GM23338 (cell line): ENCODE results near the gene CSGALNACT2. TPM values are rescaled to one million over a fixed set of nuclear protein-coding genes. Genes with fewer than 3 reads are reported as not detected.

Experiments used
- ATAC-seq: fragments of 200-7000 bp; cut with Tn5 transposase; 3 replicates; pipeline ENCODE4 v1.9.1; 2020
- DNase-seq: peaks from one replicate; pipeline ENCODE4 v3.0.0-alpha.2; 2015; ENCODE audit warnings: low spot score
- H2AFZ ChIP-seq: fragments of 200-600 bp; sonication (generic); 2 replicates; pipeline ENCODE4 v1.8.0; 2016; ENCODE audit warnings: antibody characterized with exemption, mild to moderate bottlenecking, moderate library complexity
- H3F3A ChIP-seq: fragments of 200-600 bp; sonication (generic); replicated peaks from 2 replicates; pipeline ENCODE4 v1.8.0; 2017; ENCODE audit warnings: antibody characterized with exemption, mixed run types, low read depth
- H3K27ac ChIP-seq: fragments of 200-600 bp; sonication (generic); 2 replicates; pipeline ENCODE4 v1.6.1; 2016; ENCODE audit warnings: low read depth
- H3K27me3 ChIP-seq: fragments of 200-600 bp; sonication (generic); 2 replicates; pipeline ENCODE4 v1.8.0; 2016; ENCODE audit warnings: mild to moderate bottlenecking, mixed run types, moderate library complexity; ENCODE audit not compliant: insufficient read depth
- H3K36me3 ChIP-seq: fragments of 200-600 bp; sonication (generic); 2 replicates; pipeline ENCODE4 v1.8.0; 2016; ENCODE audit warnings: mild to moderate bottlenecking; ENCODE audit not compliant: insufficient read depth
- H3K4me1 ChIP-seq: fragments of 200-600 bp; sonication (generic); 2 replicates; pipeline ENCODE4 v1.8.0; 2016; ENCODE audit warnings: mild to moderate bottlenecking, moderate library complexity; ENCODE audit not compliant: insufficient read depth
- H3K4me2 ChIP-seq: fragments of 200-600 bp; sonication (generic); 2 replicates; pipeline ENCODE4 v1.7.1; 2017; ENCODE audit warnings: mixed run types
- H3K4me3 ChIP-seq: fragments of 200-600 bp; sonication (generic); 2 replicates; pipeline ENCODE4 v1.6.1; 2016; ENCODE audit warnings: mixed run types
- H3K79me2 ChIP-seq: fragments of 200-600 bp; sonication (generic); replicated peaks from 2 replicates; pipeline ENCODE4 v1.8.0; 2017; ENCODE audit warnings: mild to moderate bottlenecking; ENCODE audit not compliant: insufficient read depth
- H3K9me2 ChIP-seq: fragments of 200-600 bp; sonication (generic); 2 replicates; pipeline ENCODE4 v1.8.0; 2017; ENCODE audit not compliant: insufficient read depth
- H4K20me1 ChIP-seq: fragments of 200-600 bp; sonication (generic); replicated peaks from 2 replicates; pipeline ENCODE4 v1.8.0; 2017; ENCODE audit warnings: mild to moderate bottlenecking; ENCODE audit not compliant: insufficient read depth
- H3K27ac Mint-ChIP-seq: 2 replicates; pipeline ENCODE4 v1.8.0; 2020; ENCODE audit warnings: inconsistent platforms, mild to moderate bottlenecking, moderate library complexity, mixed read lengths
- H3K27me3 Mint-ChIP-seq: 3 replicates; pipeline ENCODE4 v1.8.0; 2022; ENCODE audit warnings: low read depth, mild to moderate bottlenecking, moderate library complexity, mixed read lengths, inconsistent platforms; ENCODE audit not compliant: insufficient read depth, poor library complexity
- H3K36me3 Mint-ChIP-seq: 3 replicates; pipeline ENCODE4 v1.8.0; 2021; ENCODE audit warnings: low read depth, mild to moderate bottlenecking, inconsistent platforms, moderate library complexity, mixed read lengths
- H3K4me1 Mint-ChIP-seq: 3 replicates; pipeline ENCODE4 v1.8.0; 2020; ENCODE audit warnings: mild to moderate bottlenecking, inconsistent platforms, mixed read lengths
- H3K4me3 Mint-ChIP-seq: 3 replicates; pipeline ENCODE4 v1.8.0; 2021; ENCODE audit warnings: moderate library complexity, mild to moderate bottlenecking, inconsistent platforms, mixed read lengths
- H3K9me3 Mint-ChIP-seq: 3 replicates; pipeline ENCODE4 v1.8.0; 2020; ENCODE audit warnings: moderate library complexity, mild to moderate bottlenecking, inconsistent platforms, mixed read lengths
- EZH2phosphoT487 ChIP-seq: fragments of 200-600 bp; sonication (generic); IDR thresholded peaks from one replicate; pipeline ENCODE4 v1.8.1; 2018; ENCODE audit warnings: antibody characterized with exemption; ENCODE audit not compliant: unreplicated experiment
- NANOG ChIP-seq: IDR thresholded peaks from 2 replicates; pipeline ENCODE4 v1.6.1; 2016; ENCODE audit warnings: antibody characterized with exemption, borderline replicate concordance
- POLR2AphosphoS5 ChIP-seq: IDR thresholded peaks from 2 replicates; pipeline ENCODE4 v1.6.1; 2016; ENCODE audit warnings: antibody characterized with exemption, low read depth
- STAT1 ChIP-seq: IDR thresholded peaks from one replicate; pipeline ENCODE4 v1.6.1; 2016; ENCODE audit warnings: antibody characterized with exemption; ENCODE audit not compliant: unreplicated experiment
- ZNF114 ChIP-seq: fragments of 250-450 bp; sonication (Bioruptor Pico); IDR thresholded peaks from 2 replicates; pipeline ENCODE4 v1.5.0; 2020; ENCODE audit warnings: mild to moderate bottlenecking, moderate library complexity
- ZNF331 ChIP-seq: fragments of 250-450 bp; sonication (Bioruptor Pico); IDR thresholded peaks from 2 replicates; pipeline ENCODE4 v1.5.0; 2020; ENCODE audit warnings: low read depth, mild to moderate bottlenecking, moderate library complexity
- polyA plus RNA-seq: library from polyadenylated mRNA; unstranded; fragments of >200 nt; fragmentation: Nextera tagmentation; extraction: Ambion mirVana; gene quantifications from 2 replicates; pipeline ENCODE4 v1.2.1, GENCODE V29; 2016
- total RNA-seq: library from RNA; depleted of rRNA; stranded (reverse); fragments of >200 nt; shearing (Covaris generic); gene quantifications from 2 replicates; pipeline ENCODE4 v1.2.3, GENCODE V29; 2014
- TF ChIP-seq, protein P1 (sequence below): fragments of 250-450 bp; sonication (Bioruptor Pico); IDR thresholded peaks from 2 replicates; pipeline ENCODE4 v1.5.0; 2020; ENCODE audit warnings: mild to moderate bottlenecking, moderate library complexity
- TF ChIP-seq, protein P2 (sequence below): IDR thresholded peaks from 2 replicates; pipeline ENCODE4 v1.6.1; 2016; ENCODE audit warnings: antibody characterized with exemption

The CSGALNACT2 gene
- total and polyA plus RNA-seq, 2 experiments from 2014 or later, result 3.0 to 4.6 TPM

DNA sequence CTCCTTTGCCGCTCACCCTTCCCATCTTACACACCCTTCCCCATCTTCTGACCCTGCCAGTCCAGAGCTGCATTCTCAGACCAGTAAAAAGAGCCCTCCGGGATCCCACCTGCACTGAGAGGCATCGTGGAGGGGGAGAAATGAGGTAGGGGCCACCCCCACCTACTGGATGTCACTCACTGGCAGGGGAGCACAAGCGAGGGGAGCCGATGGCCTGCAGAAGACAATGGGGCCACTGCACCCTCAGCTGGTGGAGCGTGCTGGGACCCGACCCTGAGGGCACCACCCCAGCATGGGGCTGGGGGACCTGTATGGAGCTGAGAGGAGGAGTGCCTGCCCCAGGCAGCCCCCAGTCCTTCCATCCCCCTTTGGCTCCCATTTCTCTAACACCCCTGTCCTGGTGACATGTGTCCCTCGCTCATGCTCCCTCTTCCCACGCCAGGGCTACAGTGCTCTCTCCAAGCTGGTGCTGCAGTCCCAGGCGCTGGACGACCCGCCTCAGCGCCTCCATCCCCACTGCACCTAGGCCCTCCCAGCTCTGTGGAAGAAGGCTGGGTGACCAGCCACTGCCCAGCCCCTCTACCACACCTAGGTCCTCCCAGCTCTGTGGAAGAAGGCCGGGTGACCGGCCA lies 78.8 kb downstream of the CSGALNACT2 start (continued):
- TF ChIP-seq, protein P1, sequence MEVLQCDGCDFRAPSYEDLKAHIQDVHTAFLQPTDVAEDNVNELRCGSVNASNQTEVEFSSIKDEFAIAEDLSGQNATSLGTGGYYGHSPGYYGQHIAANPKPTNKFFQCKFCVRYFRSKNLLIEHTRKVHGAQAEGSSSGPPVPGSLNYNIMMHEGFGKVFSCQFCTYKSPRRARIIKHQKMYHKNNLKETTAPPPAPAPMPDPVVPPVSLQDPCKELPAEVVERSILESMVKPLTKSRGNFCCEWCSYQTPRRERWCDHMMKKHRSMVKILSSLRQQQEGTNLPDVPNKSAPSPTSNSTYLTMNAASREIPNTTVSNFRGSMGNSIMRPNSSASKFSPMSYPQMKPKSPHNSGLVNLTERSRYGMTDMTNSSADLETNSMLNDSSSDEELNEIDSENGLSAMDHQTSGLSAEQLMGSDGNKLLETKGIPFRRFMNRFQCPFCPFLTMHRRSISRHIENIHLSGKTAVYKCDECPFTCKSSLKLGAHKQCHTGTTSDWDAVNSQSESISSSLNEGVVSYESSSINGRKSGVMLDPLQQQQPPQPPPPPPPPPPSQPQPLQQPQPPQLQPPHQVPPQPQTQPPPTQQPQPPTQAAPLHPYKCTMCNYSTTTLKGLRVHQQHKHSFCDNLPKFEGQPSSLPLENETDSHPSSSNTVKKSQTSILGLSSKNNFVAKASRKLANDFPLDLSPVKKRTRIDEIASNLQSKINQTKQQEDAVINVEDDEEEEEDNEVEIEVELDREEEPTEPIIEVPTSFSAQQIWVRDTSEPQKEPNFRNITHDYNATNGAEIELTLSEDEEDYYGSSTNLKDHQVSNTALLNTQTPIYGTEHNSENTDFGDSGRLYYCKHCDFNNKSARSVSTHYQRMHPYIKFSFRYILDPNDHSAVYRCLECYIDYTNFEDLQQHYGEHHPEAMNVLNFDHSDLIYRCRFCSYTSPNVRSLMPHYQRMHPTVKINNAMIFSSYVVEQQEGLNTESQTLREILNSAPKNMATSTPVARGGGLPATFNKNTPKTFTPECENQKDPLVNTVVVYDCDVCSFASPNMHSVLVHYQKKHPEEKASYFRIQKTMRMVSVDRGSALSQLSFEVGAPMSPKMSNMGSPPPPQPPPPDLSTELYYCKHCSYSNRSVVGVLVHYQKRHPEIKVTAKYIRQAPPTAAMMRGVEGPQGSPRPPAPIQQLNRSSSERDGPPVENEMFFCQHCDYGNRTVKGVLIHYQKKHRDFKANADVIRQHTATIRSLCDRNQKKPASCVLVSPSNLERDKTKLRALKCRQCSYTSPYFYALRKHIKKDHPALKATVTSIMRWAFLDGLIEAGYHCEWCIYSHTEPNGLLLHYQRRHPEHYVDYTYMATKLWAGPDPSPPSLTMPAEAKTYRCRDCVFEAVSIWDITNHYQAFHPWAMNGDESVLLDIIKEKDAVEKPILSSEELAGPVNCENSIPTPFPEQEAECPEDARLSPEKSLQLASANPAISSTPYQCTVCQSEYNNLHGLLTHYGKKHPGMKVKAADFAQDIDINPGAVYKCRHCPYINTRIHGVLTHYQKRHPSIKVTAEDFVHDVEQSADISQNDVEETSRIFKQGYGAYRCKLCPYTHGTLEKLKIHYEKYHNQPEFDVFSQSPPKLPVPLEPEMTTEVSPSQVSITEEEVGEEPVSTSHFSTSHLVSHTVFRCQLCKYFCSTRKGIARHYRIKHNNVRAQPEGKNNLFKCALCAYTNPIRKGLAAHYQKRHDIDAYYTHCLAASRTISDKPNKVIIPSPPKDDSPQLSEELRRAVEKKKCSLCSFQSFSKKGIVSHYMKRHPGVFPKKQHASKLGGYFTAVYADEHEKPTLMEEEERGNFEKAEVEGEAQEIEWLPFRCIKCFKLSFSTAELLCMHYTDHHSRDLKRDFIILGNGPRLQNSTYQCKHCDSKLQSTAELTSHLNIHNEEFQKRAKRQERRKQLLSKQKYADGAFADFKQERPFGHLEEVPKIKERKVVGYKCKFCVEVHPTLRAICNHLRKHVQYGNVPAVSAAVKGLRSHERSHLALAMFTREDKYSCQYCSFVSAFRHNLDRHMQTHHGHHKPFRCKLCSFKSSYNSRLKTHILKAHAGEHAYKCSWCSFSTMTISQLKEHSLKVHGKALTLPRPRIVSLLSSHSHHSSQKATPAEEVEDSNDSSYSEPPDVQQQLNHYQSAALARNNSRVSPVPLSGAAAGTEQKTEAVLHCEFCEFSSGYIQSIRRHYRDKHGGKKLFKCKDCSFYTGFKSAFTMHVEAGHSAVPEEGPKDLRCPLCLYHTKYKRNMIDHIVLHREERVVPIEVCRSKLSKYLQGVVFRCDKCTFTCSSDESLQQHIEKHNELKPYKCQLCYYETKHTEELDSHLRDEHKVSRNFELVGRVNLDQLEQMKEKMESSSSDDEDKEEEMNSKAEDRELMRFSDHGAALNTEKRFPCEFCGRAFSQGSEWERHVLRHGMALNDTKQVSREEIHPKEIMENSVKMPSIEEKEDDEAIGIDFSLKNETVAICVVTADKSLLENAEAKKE, result no peak

DNA sequence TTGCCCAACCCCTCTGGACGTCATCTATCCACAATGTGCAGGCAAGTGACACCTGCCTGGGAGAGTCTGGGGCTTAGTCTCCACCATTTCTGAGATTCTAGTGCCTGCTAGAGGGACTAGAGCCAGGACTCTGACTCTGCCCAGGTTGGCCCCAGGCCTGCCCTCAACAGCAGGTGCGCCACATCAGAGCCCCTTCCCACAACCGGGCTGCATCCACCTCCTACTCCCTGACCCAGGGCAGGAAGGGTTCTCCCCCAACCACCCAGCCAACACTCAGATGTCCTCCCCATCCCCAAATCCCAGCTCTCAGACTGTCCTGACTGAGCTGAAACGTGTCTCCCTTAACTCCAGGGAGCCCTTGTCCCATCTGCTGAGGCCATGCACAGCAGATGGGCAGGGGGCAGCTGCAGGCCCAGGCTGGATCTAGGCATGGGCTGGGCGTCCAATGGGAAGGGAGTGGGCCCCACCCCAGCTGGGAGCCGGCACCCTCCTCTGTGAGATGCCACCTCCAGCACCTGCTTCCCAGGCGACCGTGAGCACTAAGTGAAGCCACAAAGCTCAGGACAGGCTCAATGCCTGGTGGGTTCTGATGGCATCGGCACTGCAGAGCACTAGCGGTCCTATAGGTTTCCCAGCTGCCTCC lies 79.4 kb downstream of the CSGALNACT2 start:
- no peak overlapping the region for H3K4me2 ChIP-seq
- Mint-ChIP-seq H3K4me1 (peaks cover 12% of the 10 kb centered on the region), H3K36me3 (no peaks in the 10 kb centered on the region), H3K27me3 (peaks cover 11% of the 10 kb centered on the region), H3K4me3 (no peak overlapping the region), H3K27ac (no peak overlapping the region), H3K9me3 (no peaks in the 10 kb centered on the region)
- no peak for TF ChIP-seq EZH2phosphoT487
- TF ChIP-seq ZNF114 (CRISPR knock-in tag), result no peak
- no peak for TF ChIP-seq STAT1
- no peak for TF ChIP-seq ZNF331 (CRISPR knock-in tag)
- no peak for TF ChIP-seq POLR2AphosphoS5
- TF ChIP-seq, protein P2, sequence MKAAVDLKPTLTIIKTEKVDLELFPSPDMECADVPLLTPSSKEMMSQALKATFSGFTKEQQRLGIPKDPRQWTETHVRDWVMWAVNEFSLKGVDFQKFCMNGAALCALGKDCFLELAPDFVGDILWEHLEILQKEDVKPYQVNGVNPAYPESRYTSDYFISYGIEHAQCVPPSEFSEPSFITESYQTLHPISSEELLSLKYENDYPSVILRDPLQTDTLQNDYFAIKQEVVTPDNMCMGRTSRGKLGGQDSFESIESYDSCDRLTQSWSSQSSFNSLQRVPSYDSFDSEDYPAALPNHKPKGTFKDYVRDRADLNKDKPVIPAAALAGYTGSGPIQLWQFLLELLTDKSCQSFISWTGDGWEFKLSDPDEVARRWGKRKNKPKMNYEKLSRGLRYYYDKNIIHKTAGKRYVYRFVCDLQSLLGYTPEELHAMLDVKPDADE, result no peak
- no peak for TF ChIP-seq NANOG
- no peaks in the 10 kb centered on the region for H3K79me2 ChIP-seq
- no peak for DNase-seq
- H3K27me3 ChIP-seq, result no peaks in the 10 kb centered on the region
- H3K27ac ChIP-seq, result no peak overlapping the region
- no peaks in the 10 kb centered on the region for H3K36me3 ChIP-seq
- H3K4me3 ChIP-seq, result no peak overlapping the region
- H3K9me2 ChIP-seq, result no peaks in the 10 kb centered on the region
- H3F3A ChIP-seq, result no peaks in the 10 kb centered on the region
- H2AFZ ChIP-seq, result no peak overlapping the region
- ATAC-seq, result no peak
- H3K4me1 ChIP-seq, result no peaks in the 10 kb centered on the region
- H4K20me1 ChIP-seq, result no peaks in the 10 kb centered on the region
